ENCODE results near the gene TDRD3. TPM values are rescaled to one million over a fixed set of nuclear protein-coding genes. Genes with fewer than 3 reads are reported as not detected.

TDRD3 gene
- total and polyA plus RNA-seq, 2 donors (not counting 1 experiment from before 2014, with no cell fraction given): 5.6 to 23.7 TPM

- ChIA-PET POLR2A (no interaction called here), CTCF (interaction anchor here (0.6 kb wide), 1 partner anchor 20 kb away, joined by 3 read pairs; no protein-coding TSS in a partner anchor)
- H3K27ac Mint-ChIP-seq: no peak overlapping the region
- no peak overlapping the region for H3K9ac ChIP-seq (ENCODE audit: low read length)
- no peak for DNase-seq
- H3K4me2 ChIP-seq (replicated peaks; ENCODE audit: low read depth, low read length, poor library complexity, severe bottlenecking): no peak overlapping the region
- no peak overlapping the region for H3K27ac ChIP-seq (ENCODE audit: low read length in 2 of 2)
- H2AFZ ChIP-seq (ENCODE audit: insufficient read depth, low read depth, low read length, poor library complexity, severe bottlenecking): no peak overlapping the region
- H3K4me3 ChIP-seq (ENCODE audit: control extremely low read depth in 1 of 5, extremely low read depth in 1 of 5, insufficient read depth in 1 of 5, low read depth in 2 of 5, low read length in 4 of 5): no peak overlapping the region
- H3K36me3 ChIP-seq (replicated peaks in 1 of 2; ENCODE audit: control extremely low read depth in 1 of 2, control insufficient read depth in 1 of 2, extremely low read depth in 1 of 2, insufficient read depth in 2 of 2, low read length in 1 of 2): no peaks in the 10 kb centered on the region
- peaks cover 31% of the 10 kb centered on the region for H3K4me1 Mint-ChIP-seq
- H3K79me2 ChIP-seq (ENCODE audit: control insufficient read depth, insufficient read depth, low read length): peaks cover 68% of the 10 kb centered on the region
- TF ChIP-seq CTCF (IDR thresholded peaks at IDR 0.05) (no peak), EZH2 (IDR thresholded peaks at IDR 0.05; ENCODE audit: borderline replicate concordance, insufficient read depth, low read depth, low read length, poor library complexity, severe bottlenecking) (no peak)
- H3K27me3 Mint-ChIP-seq: no peaks in the 10 kb centered on the region
- no peaks in the 10 kb centered on the region for H3K27me3 ChIP-seq (replicated peaks in 1 of 4; ENCODE audit: control extremely low read depth in 1 of 4, control insufficient read depth in 3 of 4, insufficient read depth in 4 of 4, low read length in 3 of 4)
- no peak for ATAC-seq (ENCODE audit: low read depth)
- H3K9me3 Mint-ChIP-seq (ENCODE audit: insufficient read depth): no peaks in the 10 kb centered on the region
- H3K4me1 ChIP-seq (ENCODE audit: control insufficient read depth in 2 of 2, insufficient read depth in 2 of 2, low read length in 2 of 2): no peaks in the 10 kb centered on the region
- no peak overlapping the region for H3K4me3 Mint-ChIP-seq
- no CpG with 5 or more reads among the region's 2 CpGs for WGBS (ENCODE audit: insufficient coverage)
- H4K20me1 ChIP-seq (ENCODE audit: control insufficient read depth, insufficient read depth, low read length, poor library complexity, severe bottlenecking): peaks cover 4% of the 10 kb centered on the region
- H3K9me3 ChIP-seq (ENCODE audit: control extremely low read depth in 1 of 3, control insufficient read depth in 2 of 3, insufficient read depth in 1 of 3, low read length in 2 of 3): peaks cover 0 to 2% (median 0%) of the 10 kb centered on the region in 3 donors
- intact Hi-C loops (cut with micrococcal nuclease): no loop called here
These were observed 15.0 kb downstream of the TDRD3 start for GRCh38 chr13:60411983-60412382.

GRCh38 chr13:60412909-60413616 lies 16.0 kb downstream of the TDRD3 start:
- Histone ChIP-seq H3K4me2 (replicated peaks; ENCODE audit: low read depth, low read length, poor library complexity, severe bottlenecking) (no peak overlapping the region), H4K20me1 (ENCODE audit: control insufficient read depth, insufficient read depth, low read length, poor library complexity, severe bottlenecking) (peaks cover 4% of the 10 kb centered on the region), H3K27me3 (replicated peaks in 1 of 4; ENCODE audit: control extremely low read depth in 1 of 4, control insufficient read depth in 3 of 4, insufficient read depth in 4 of 4, low read length in 3 of 4) (no peaks in the 10 kb centered on the region), H3K27ac (ENCODE audit: low read length in 2 of 2) (no peak overlapping the region), H3K79me2 (ENCODE audit: control insufficient read depth, insufficient read depth, low read length) (peaks cover 67% of the 10 kb centered on the region), H3K36me3 (replicated peaks in 1 of 2; ENCODE audit: control extremely low read depth in 1 of 2, control insufficient read depth in 1 of 2, extremely low read depth in 1 of 2, insufficient read depth in 2 of 2, low read length in 1 of 2) (no peaks in the 10 kb centered on the region), H3K4me1 (ENCODE audit: control insufficient read depth in 2 of 2, insufficient read depth in 2 of 2, low read length in 2 of 2) (no peaks in the 10 kb centered on the region), H2AFZ (ENCODE audit: insufficient read depth, low read depth, low read length, poor library complexity, severe bottlenecking) (no peak overlapping the region), H3K9me3 (ENCODE audit: control extremely low read depth in 1 of 3, control insufficient read depth in 2 of 3, insufficient read depth in 1 of 3, low read length in 2 of 3) (no peaks in the 10 kb centered on the region), H3K4me3 (ENCODE audit: control extremely low read depth in 1 of 5, extremely low read depth in 1 of 5, insufficient read depth in 1 of 5, low read depth in 2 of 5, low read length in 4 of 5) (no peak overlapping the region), H3K9ac (ENCODE audit: low read length) (no peak overlapping the region)
- DNase-seq: no peak
- Mint-ChIP-seq H3K9me3 (ENCODE audit: insufficient read depth) (no peaks in the 10 kb centered on the region), H3K27me3 (no peaks in the 10 kb centered on the region), H3K4me3 (no peak overlapping the region), H3K4me1 (peaks cover 32% of the 10 kb centered on the region), H3K27ac (no peak overlapping the region)
- ChIA-PET POLR2A (no interaction called here), CTCF (interaction anchor here (0.7 kb wide), 1 partner anchor 453 kb away, joined by 6 read pairs; no protein-coding TSS in a partner anchor)
- TF ChIP-seq EZH2 (IDR thresholded peaks at IDR 0.05; ENCODE audit: borderline replicate concordance, insufficient read depth, low read depth, low read length, poor library complexity, severe bottlenecking) (no peak), CTCF (IDR thresholded peaks at IDR 0.05) (no peak)
- no CpG with 5 or more reads among the region's 3 CpGs for WGBS (ENCODE audit: insufficient coverage)
- intact Hi-C loops (cut with micrococcal nuclease): no loop called here
- no peak for ATAC-seq (ENCODE audit: low read depth)

Measured in B cell (primary cell).